ENCODE data around the gene DOK3. TPM values are rescaled to one million over a fixed set of nuclear protein-coding genes. Genes with fewer than 3 reads are reported as not detected.
A peak's percentile ranks its signal among the peaks of the same experiment; 100 is the strongest.
"Not testable (repeated sequence)": the region's sequence is repeated elsewhere in the genome, so short reads cannot be mapped to it uniquely, and the experiment has no call there.

DOK3 gene
- total and polyA plus RNA-seq, 12 donors: 0.74 to 11.4 (median 2.3) TPM

DNA sequence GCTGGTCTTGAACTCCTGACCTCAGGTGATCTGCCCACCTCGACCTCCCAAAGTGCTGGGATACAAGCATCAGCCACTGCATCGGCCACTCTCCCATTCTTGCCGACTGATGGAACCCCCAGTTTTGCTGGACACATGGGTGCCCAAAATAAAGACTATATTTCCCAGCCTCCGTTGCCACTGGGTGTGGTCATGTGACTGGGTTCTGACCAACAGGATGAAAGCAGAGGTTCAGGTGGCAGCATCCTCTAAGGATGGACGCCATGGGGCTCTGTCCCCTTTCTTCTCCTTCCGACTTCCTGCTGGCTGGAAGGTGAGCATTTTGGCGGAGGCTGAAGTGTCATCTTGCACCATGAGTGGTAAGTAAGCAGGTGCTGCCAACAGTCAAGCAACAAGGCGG lies 22.5 kb downstream of the DOK3 start:
- WGBS, 2 donors: 94 to 95% methylated on average over 8 of the region's 8 CpGs
- intact Hi-C loops (cut with DNase I): no loop called here
- no peak overlapping the region for H3K27ac ChIP-seq
- H3K27me3 ChIP-seq: no peaks in the 10 kb centered on the region
- H3K36me3 ChIP-seq: peaks cover 1 to 93% (median 60%) of the 10 kb centered on the region in 9 donors
- H3K4me1 ChIP-seq: peaks cover 0 to 9% (median 0%) of the 10 kb centered on the region in 9 donors
- TF ChIP-seq CTCF (IDR thresholded peaks at IDR 0.05): no peak
- DNase-seq (no peak), ATAC-seq (no peak)
- H3K9me3 ChIP-seq: no peaks in the 10 kb centered on the region
- no peak overlapping the region for H3K4me3 ChIP-seq

DNA sequence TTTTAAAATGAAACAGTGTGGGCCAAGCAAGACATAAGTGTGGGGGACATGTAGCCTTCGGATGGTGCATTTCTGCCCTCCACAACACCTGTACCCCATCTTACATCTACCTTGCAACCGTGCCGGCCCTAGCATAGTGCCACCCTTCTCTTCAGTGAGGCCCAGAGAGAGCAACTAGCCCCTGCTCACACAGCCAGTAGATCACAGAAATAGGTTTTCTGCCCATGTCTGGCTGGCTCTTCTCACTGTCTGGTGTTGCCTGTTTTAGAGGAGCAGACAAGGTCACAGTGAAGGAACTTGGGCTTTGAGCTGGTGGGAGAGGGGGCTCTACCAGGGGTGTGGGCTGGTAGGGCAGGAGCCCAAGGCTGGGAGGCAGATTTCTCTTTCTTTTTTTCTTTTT lies 23.4 kb downstream of the DOK3 start:
- intact Hi-C loops (cut with DNase I): no loop called here
- no peak overlapping the region for H3K27ac ChIP-seq

GRCh38 chr5:177485753-177486152 lies 23.9 kb downstream of the DOK3 start:
- ATAC-seq; H3K27me3 ChIP-seq; intact Hi-C loops (cut with DNase I); H3K27ac ChIP-seq; H3K9me3 ChIP-seq; H3K4me1 ChIP-seq; H3K4me3 ChIP-seq; DNase-seq: not testable (repeated sequence)
- peaks cover 0 to 89% (median 46%) of the 10 kb centered on the region in 9 donors for H3K36me3 ChIP-seq
- WGBS, 2 donors: 98 to 99% methylated on average over 3 of the region's 3 CpGs

More for the DNA sequence above, 23.4 kb downstream of the DOK3 start:
- Histone ChIP-seq H3K4me1 (peaks cover 0 to 10% (median 0%) of the 10 kb centered on the region in 9 donors), H3K36me3 (peaks cover 0 to 93% (median 51%) of the 10 kb centered on the region in 9 donors), H3K4me3 (no peak overlapping the region), H3K27me3 (no peaks in the 10 kb centered on the region), H3K9me3 (no peaks in the 10 kb centered on the region)
- DNase-seq: no peak
- 97% methylated on average over 3 of the region's 3 CpGs for whole genome bisulfite sequencing, 2 donors
- ATAC-seq: no peak
- no peak for TF ChIP-seq CTCF (IDR thresholded peaks at IDR 0.05)

GRCh38 chr5:177484902-177485549 lies 24.6 kb downstream of the DOK3 start:
- WGBS, 2 donors: 79 to 80% methylated on average over 13 of the region's 13 CpGs
- no peak for TF ChIP-seq CTCF (IDR thresholded peaks at IDR 0.05)
- ATAC-seq: peak in 1 of 8 donors; percentile 7
- peak overlapping the region in 1 of 10 donors; percentile 20 for H3K27ac ChIP-seq
- peaks cover 0 to 10% (median 2%) of the 10 kb centered on the region in 9 donors for H3K4me1 ChIP-seq
- H3K36me3 ChIP-seq: peaks cover 0 to 82% (median 40%) of the 10 kb centered on the region in 9 donors
- H3K27me3 ChIP-seq: no peaks in the 10 kb centered on the region
- H3K4me3 ChIP-seq: no peak overlapping the region
- intact Hi-C loops (cut with DNase I): no loop called here
- no peaks in the 10 kb centered on the region for H3K9me3 ChIP-seq
- DNase-seq: no peak

Data from heart right ventricle (tissue), 16 donors.